HEK293 (cell line): ENCODE results near the gene RPS27A.

Experiments
- CTCF ChIP-seq: fragments of 450-650 bp; formaldehyde crosslinking; IDR thresholded peaks from 2 replicates; pipeline ENCODE4 v1.5.1; 2016; ENCODE audit warnings: missing biosample characterization, missing genetic modification characterization
- ELK4 ChIP-seq: IDR thresholded peaks from 2 replicates; pipeline ENCODE4 v1.6.1; 2011; ENCODE audit warnings: mild to moderate bottlenecking, low read depth, low read length, borderline replicate concordance
- IKZF3 ChIP-seq: fragments of 450-650 bp; IDR thresholded peaks from 2 replicates; pipeline ENCODE4 v1.5.0; 2018; ENCODE audit warnings: missing biosample characterization, mild to moderate bottlenecking, missing genetic modification characterization, moderate library complexity
- PBX3 ChIP-seq: sonication (generic); formaldehyde crosslinking; IDR thresholded peaks from 2 replicates; pipeline ENCODE4 v1.8.1; 2022; ENCODE audit warnings: mild to moderate bottlenecking, moderate library complexity, missing genetic modification reagents
- PRDM10 ChIP-seq: fragments of 450-650 bp; formaldehyde crosslinking; IDR thresholded peaks from 2 replicates; pipeline ENCODE4 v1.5.1; 2016; ENCODE audit warnings: missing biosample characterization, missing genetic modification characterization
- SP2 ChIP-seq: fragments of 450-650 bp; formaldehyde crosslinking; IDR thresholded peaks from 2 replicates; pipeline ENCODE4 v1.5.1; 2016; ENCODE audit warnings: missing biosample characterization, missing genetic modification characterization
- ZBTB21 ChIP-seq: fragments of 450-650 bp; formaldehyde crosslinking; IDR thresholded peaks from 2 replicates; pipeline ENCODE4 v1.5.1; 2017; ENCODE audit warnings: missing biosample characterization, missing genetic modification characterization
- ZNF112 ChIP-seq: fragments of 450-650 bp; formaldehyde crosslinking; IDR thresholded peaks from 2 replicates; pipeline ENCODE4 v1.5.0; 2017; ENCODE audit warnings: missing biosample characterization, missing genetic modification characterization
- ZNF324 ChIP-seq: fragments of 450-650 bp; formaldehyde crosslinking; IDR thresholded peaks from 2 replicates; pipeline ENCODE4 v1.5.1; 2016; ENCODE audit warnings: missing biosample characterization, missing genetic modification characterization
- ZNF549 ChIP-seq: fragments of 450-650 bp; IDR thresholded peaks from 2 replicates; pipeline ENCODE4 v1.5.1; 2018; ENCODE audit warnings: missing biosample characterization, missing genetic modification characterization, mild to moderate bottlenecking, inconsistent platforms, moderate library complexity
- ZNF768 ChIP-seq: fragments of 450-650 bp; formaldehyde crosslinking; IDR thresholded peaks from 2 replicates; pipeline ENCODE4 v1.5.1; 2018; ENCODE audit warnings: missing biosample characterization, mild to moderate bottlenecking, missing genetic modification characterization
- ZNF830 ChIP-seq: fragments of 450-650 bp; IDR thresholded peaks from 2 replicates; pipeline ENCODE4 v1.5.0; 2018; ENCODE audit warnings: missing biosample characterization, missing genetic modification characterization, low read depth, mild to moderate bottlenecking, moderate library complexity

- no peak for TF ChIP-seq ZNF768 (tag by site-specific recombination)
- TF ChIP-seq IKZF3 (tag by site-specific recombination): no peak
- no peak for TF ChIP-seq CTCF
- no peak for TF ChIP-seq ZNF112
- no peak for TF ChIP-seq PBX3 (CRISPR knock-in tag)
- TF ChIP-seq ELK4: no peak
- TF ChIP-seq PRDM10 (tag by site-specific recombination): no peak
- no peak for TF ChIP-seq ZBTB21 (tag by site-specific recombination)
- TF ChIP-seq SP2: no peak
- no peak for TF ChIP-seq ZNF549 (tag by site-specific recombination)
- no peak for TF ChIP-seq ZNF324 (tag by site-specific recombination)
- TF ChIP-seq ZNF830: no peak
Measured at GRCh38 chr2:55223958-55224760, 8.3 kb upstream of the RPS27A start.
